Panc1 (cell line): Measurements from ENCODE around the gene ZNF831. TPM values are rescaled to one million over a fixed set of nuclear protein-coding genes. Genes with fewer than 3 reads are reported as not detected.

Experiments used
- ATAC-seq: fragments of 200-7000 bp; cut with Tn5 transposase; 2 replicates; pipeline ENCODE4 v1.9.1; 2020; ENCODE audit warnings: mild to moderate bottlenecking, moderate library complexity
- BruUV-seq: library from RNA; stranded (reverse); fragments of 400-500 nt; replicated peaks from 2 replicates; lab custom pipeline; 2021; lab: Mats Ljungman, UMichigan
- CTCF ChIA-PET: fragments of 300-600 bp; sonication (Branson Sonifier 250); formaldehyde crosslinking; loops from one replicate; lab custom pipeline; 2022; ENCODE audit warnings: antibody characterized with exemption; lab: Charles Lee
- POLR2A ChIA-PET: fragments of 300-600 bp; sonication (Branson Sonifier 250); formaldehyde crosslinking; loops from one replicate; lab custom pipeline; 2022; ENCODE audit warnings: antibody characterized with exemption; lab: Charles Lee
- DNase-seq: peaks from one replicate; pipeline ENCODE4 v3.0.0-alpha.2; 2010; ENCODE audit warnings: low read depth, low spot score
- H3K27ac ChIP-seq: 2 replicates; pipeline ENCODE4 v1.5.1; 2011; ENCODE audit warnings: mild to moderate bottlenecking, low read length, inconsistent platforms
- H3K27me3 ChIP-seq: fragments of 200-500 bp; sonication (Bioruptor generic); 2 replicates; pipeline ENCODE4 v1.6.0; 2014; ENCODE audit warnings: low read length, inconsistent platforms; ENCODE audit not compliant: control insufficient read depth, insufficient read depth
- H3K36me3 ChIP-seq: fragments of 200-500 bp; sonication (Bioruptor generic); 2 replicates; pipeline ENCODE4 v1.5.1; 2014; ENCODE audit warnings: inconsistent platforms, mild to moderate bottlenecking, low read length, moderate library complexity; ENCODE audit not compliant: control insufficient read depth, insufficient read depth
- H3K4me1 ChIP-seq: 2 replicates; pipeline ENCODE4 v1.5.1; 2011; ENCODE audit warnings: inconsistent platforms, mild to moderate bottlenecking, low read length, moderate library complexity; ENCODE audit not compliant: control insufficient read depth, insufficient read depth
- H3K4me3 ChIP-seq, 2 experiments: 2 replicates each; pipeline ENCODE4 v1.5.1; 2011 to 2012; ENCODE audit warnings: low read depth in 2 of 2, low read length in 2 of 2, mild to moderate bottlenecking in 2 of 2, inconsistent platforms in 1 of 2, moderate library complexity in 1 of 2
- H3K9me3 ChIP-seq: fragments of 200-500 bp; sonication (Bioruptor generic); 2 replicates; pipeline ENCODE4 v1.5.1; 2014; ENCODE audit warnings: low read depth, mild to moderate bottlenecking, inconsistent platforms, low read length, moderate library complexity; ENCODE audit not compliant: control insufficient read depth, insufficient read depth
- POLR2AphosphoS5 ChIP-seq: IDR thresholded peaks from 2 replicates; pipeline ENCODE4 v1.6.1; 2012; ENCODE audit warnings: mild to moderate bottlenecking, low read depth, low read length, moderate library complexity
- REST ChIP-seq, 2 experiments: IDR thresholded peaks; 2 replicates each; pipeline ENCODE4 v1.6.1; 2011 to 2012; ENCODE audit warnings: low read depth in 2 of 2, control low read depth in 1 of 2, low read length in 1 of 2, mild to moderate bottlenecking in 1 of 2, moderate library complexity in 1 of 2; ENCODE audit not compliant: insufficient read depth in 1 of 2
- SIN3A ChIP-seq: IDR thresholded peaks from 2 replicates; pipeline ENCODE4 v1.6.1; 2012; ENCODE audit warnings: low read depth, mild to moderate bottlenecking, low read length, moderate library complexity, borderline replicate concordance; ENCODE audit not compliant: insufficient read depth
- TCF7L2 ChIP-seq: IDR thresholded peaks from 2 replicates; pipeline ENCODE4 v1.6.1; 2011; ENCODE audit warnings: mild to moderate bottlenecking, low read depth, low read length, inconsistent platforms
- in situ Hi-C: cut with HindIII; loops from 2 replicates; pipeline ENCODE4 v1.10.0; 2016; ENCODE audit warnings: low sequenced_read_pairs, low pct_unique_long_range_greater_than_20kb
- intact Hi-C: fragments of 100-400 bp; cut with micrococcal nuclease; formaldehyde crosslinking; loops from one replicate; pipeline ENCODE4 v1.10.0; 2022; ENCODE audit not compliant: unreplicated experiment
- total RNA-seq: library from RNA; stranded (reverse); gene quantifications from one replicate; pipeline ENCODE4 v1.2.1, GENCODE V29; 2021; ENCODE audit not compliant: unreplicated experiment
- TF ChIP-seq, protein P1 (sequence below): fragments of 450-650 bp; IDR thresholded peaks from 2 replicates; pipeline ENCODE4 v1.5.1; 2017; ENCODE audit warnings: mild to moderate bottlenecking

Gene ZNF831
- total RNA-seq, 1 experiment from 2014 or later, result 0.03 TPM

DNA sequence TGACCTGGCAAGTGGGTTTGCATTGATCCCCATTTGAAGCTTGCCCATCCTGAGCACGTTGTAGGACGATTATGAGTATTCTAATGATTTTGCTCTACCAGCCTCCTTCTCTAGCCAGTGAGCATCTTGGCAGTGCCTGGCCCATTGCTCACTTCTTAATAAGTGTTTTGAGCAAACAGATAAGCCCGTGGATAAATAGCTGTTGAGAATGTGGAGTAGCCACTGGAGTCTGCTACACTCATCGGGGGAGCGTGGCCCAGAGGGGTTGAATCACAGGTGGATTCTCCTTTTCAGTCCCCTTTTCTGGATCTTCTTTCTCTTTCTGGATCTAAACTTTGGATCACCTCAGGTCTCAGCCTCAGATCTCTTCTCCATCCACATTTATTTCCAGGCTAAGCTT, 120.8 kb downstream of the ZNF831 start:
- in situ Hi-C loops, result no loop called here
- Histone ChIP-seq H3K4me1 (no peaks in the 10 kb centered on the region), H3K27me3 (peaks cover 11% of the 10 kb centered on the region; the same call in 1 of the 2 replicates), H3K27ac (no peak overlapping the region), H3K4me3 (no peak overlapping the region), H3K9me3 (no peaks in the 10 kb centered on the region), H3K36me3 (no peaks in the 10 kb centered on the region)
- BruUV-seq, result no TSS peak
- CTCF ChIA-PET, result no interaction called here
- POLR2A ChIA-PET, result no interaction called here
- no peak for ATAC-seq
- no peak for DNase-seq
- no peak for TF ChIP-seq POLR2AphosphoS5
- TF ChIP-seq REST (IDR thresholded peaks at IDR 0.05; ENCODE audit: insufficient read depth in 1 of 2, low read depth in 2 of 2, low read length in 1 of 2), result no peak
- intact Hi-C loops, result no loop called here

DNA sequence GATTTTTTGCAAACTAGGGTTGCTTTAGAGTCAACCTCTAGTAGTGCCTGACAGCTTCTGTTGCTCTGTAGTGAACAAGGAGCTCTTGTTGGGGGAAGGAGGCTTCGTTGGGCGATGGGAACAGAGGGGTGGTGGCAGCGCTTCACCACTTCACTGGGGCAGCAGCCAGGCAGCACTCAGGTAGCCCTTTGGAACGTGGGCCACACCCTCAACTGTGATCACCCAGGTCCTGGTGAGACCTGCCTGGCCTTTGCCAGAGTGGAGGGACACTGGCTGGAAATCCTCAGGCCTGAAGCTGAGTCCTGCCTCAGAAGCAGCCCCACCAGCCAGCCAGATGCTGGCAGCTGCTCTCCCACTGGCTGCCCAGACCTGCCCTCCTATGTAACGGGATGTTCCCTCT, 126.4 kb downstream of the ZNF831 start:
- DNase-seq, result no peak
- H3K27ac ChIP-seq, result no peak overlapping the region
- no peak overlapping the region for H3K4me3 ChIP-seq
- H3K27me3 ChIP-seq, result peaks cover 19% of the 10 kb centered on the region
- intact Hi-C loops (no loop called here), in situ Hi-C loops (no loop called here)
- ChIA-PET CTCF (no interaction called here), POLR2A (no interaction called here)
- BruUV-seq, result no TSS peak
- no peaks in the 10 kb centered on the region for H3K4me1 ChIP-seq
- no peaks in the 10 kb centered on the region for H3K9me3 ChIP-seq
- ATAC-seq, result no peak
- TF ChIP-seq POLR2AphosphoS5, result no peak
- no peak for TF ChIP-seq SIN3A
- H3K36me3 ChIP-seq, result no peaks in the 10 kb centered on the region

DNA sequence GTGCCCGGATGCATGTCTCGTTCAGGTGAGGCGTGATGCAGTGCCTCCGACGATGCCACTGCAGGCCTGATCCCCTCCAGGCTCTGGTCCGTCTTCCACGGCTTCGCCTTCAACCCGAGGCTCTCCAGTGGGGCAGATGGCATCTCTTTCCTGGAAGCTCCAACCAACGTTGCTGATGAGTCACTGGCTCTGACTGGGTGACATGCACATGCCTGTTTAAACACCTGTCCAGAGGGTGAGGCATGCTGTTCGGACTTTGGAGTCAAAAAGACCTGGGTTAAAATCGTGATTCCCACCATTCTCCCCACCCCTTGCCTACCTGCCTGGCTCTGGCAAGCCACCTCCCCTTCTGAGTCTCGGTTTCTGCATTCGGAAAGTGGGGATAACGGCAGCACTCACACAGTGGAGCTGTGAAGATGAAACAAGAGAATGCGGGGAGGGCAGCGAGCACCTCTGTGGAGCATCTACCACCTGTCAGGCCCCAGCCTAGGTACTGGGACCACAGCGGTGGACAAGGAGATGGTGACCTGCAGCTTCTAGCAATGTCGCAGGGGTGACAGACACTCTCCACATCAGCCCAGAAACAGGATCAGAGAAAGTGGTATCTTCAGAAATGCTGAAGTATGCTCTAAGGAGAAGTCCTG, 128.2 kb downstream of the ZNF831 start:
- CTCF ChIA-PET, result no interaction called here
- no TSS peak for BruUV-seq
- intact Hi-C loops, result no loop called here

More for the DNA sequence above, 128.2 kb downstream of the ZNF831 start:
- no peak overlapping the region for H3K27ac ChIP-seq
- no peaks in the 10 kb centered on the region for H3K4me1 ChIP-seq
- POLR2A ChIA-PET, result no interaction called here
- TF ChIP-seq POLR2AphosphoS5, result no peak
- TF ChIP-seq, protein P1, sequence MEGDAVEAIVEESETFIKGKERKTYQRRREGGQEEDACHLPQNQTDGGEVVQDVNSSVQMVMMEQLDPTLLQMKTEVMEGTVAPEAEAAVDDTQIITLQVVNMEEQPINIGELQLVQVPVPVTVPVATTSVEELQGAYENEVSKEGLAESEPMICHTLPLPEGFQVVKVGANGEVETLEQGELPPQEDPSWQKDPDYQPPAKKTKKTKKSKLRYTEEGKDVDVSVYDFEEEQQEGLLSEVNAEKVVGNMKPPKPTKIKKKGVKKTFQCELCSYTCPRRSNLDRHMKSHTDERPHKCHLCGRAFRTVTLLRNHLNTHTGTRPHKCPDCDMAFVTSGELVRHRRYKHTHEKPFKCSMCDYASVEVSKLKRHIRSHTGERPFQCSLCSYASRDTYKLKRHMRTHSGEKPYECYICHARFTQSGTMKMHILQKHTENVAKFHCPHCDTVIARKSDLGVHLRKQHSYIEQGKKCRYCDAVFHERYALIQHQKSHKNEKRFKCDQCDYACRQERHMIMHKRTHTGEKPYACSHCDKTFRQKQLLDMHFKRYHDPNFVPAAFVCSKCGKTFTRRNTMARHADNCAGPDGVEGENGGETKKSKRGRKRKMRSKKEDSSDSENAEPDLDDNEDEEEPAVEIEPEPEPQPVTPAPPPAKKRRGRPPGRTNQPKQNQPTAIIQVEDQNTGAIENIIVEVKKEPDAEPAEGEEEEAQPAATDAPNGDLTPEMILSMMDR, result no peak
- TF ChIP-seq REST (IDR thresholded peaks at IDR 0.05; ENCODE audit: insufficient read depth in 1 of 2, low read depth in 2 of 2, low read length in 1 of 2), result no peak
- no peak for TF ChIP-seq SIN3A
- TF ChIP-seq TCF7L2, result no peak
- ATAC-seq (no peak), DNase-seq (no peak)
- no peak overlapping the region for H3K4me3 ChIP-seq
- H3K36me3 ChIP-seq, result no peaks in the 10 kb centered on the region
- H3K27me3 ChIP-seq, result peaks cover 25% of the 10 kb centered on the region
- in situ Hi-C loops, result no loop called here
- H3K9me3 ChIP-seq, result no peaks in the 10 kb centered on the region
